WTC11 (cell line): Measurements from ENCODE around the gene TBX10. TPM values are rescaled to one million over a fixed set of nuclear protein-coding genes. Genes with fewer than 3 reads are reported as not detected.

Source experiments
- ATAC-seq: fragments of 200-7000 bp; cut with Tn5 transposase; 2 replicates; pipeline ENCODE4 v1.10.0; 2021; ENCODE audit warnings: mild to moderate bottlenecking, moderate library complexity
- CTCF ChIA-PET: fragments of 300-600 bp; sonication (Branson Sonifier 250); formaldehyde crosslinking; loops from one replicate; lab custom pipeline; 2021; ENCODE audit warnings: antibody characterized with exemption; lab: Charles Lee
- POLR2A ChIA-PET: fragments of 350-600 bp; sonication (Branson Sonifier 250); formaldehyde crosslinking; loops from one replicate; lab custom pipeline; 2021; ENCODE audit warnings: antibody characterized with exemption; lab: Charles Lee
- DNase-seq: peaks from one replicate; pipeline ENCODE4 v3.0.0; 2021; ENCODE audit warnings: low spot score
- H3K27ac Mint-ChIP-seq: 2 replicates; pipeline ENCODE4 v1.8.0; 2021; ENCODE audit warnings: mixed read lengths
- H3K27me3 Mint-ChIP-seq: 2 replicates; pipeline ENCODE4 v1.8.0; 2021; ENCODE audit warnings: low read depth, mild to moderate bottlenecking, moderate library complexity, mixed read lengths
- H3K36me3 Mint-ChIP-seq: 2 replicates; pipeline ENCODE4 v1.8.0; 2021; ENCODE audit warnings: mixed read lengths
- H3K4me1 Mint-ChIP-seq: 2 replicates; pipeline ENCODE4 v1.8.0; 2022; ENCODE audit warnings: mixed read lengths
- H3K4me3 Mint-ChIP-seq: 2 replicates; pipeline ENCODE4 v1.8.0; 2021; ENCODE audit warnings: mild to moderate bottlenecking, moderate library complexity, mixed read lengths
- H3K9me3 Mint-ChIP-seq: 2 replicates; pipeline ENCODE4 v1.8.0; 2021; ENCODE audit warnings: mixed read lengths
- AR ChIP-seq: fragments of 250-450 bp; sonication (Bioruptor Pico); IDR thresholded peaks from 2 replicates; pipeline ENCODE4 v1.9.0; 2021; ENCODE audit warnings: mild to moderate bottlenecking
- CBFB ChIP-seq: sonication (generic); formaldehyde crosslinking; IDR thresholded peaks from 2 replicates; pipeline ENCODE4 v1.8.1; 2022; ENCODE audit warnings: mild to moderate bottlenecking, low read depth, missing genetic modification reagents
- CREM ChIP-seq: sonication (generic); formaldehyde crosslinking; IDR thresholded peaks from 2 replicates; pipeline ENCODE4 v1.8.1; 2022; ENCODE audit warnings: mild to moderate bottlenecking, missing genetic modification reagents, moderate library complexity
- E2F5 ChIP-seq: sonication (generic); formaldehyde crosslinking; IDR thresholded peaks from 2 replicates; pipeline ENCODE4 v1.8.1; 2022; ENCODE audit warnings: mild to moderate bottlenecking, moderate library complexity, missing genetic modification reagents
- ETV6 ChIP-seq: sonication (generic); formaldehyde crosslinking; IDR thresholded peaks from 2 replicates; pipeline ENCODE4 v1.8.1; 2022; ENCODE audit warnings: mild to moderate bottlenecking, missing genetic modification reagents
- GABPB1 ChIP-seq: sonication (generic); formaldehyde crosslinking; IDR thresholded peaks from 2 replicates; pipeline ENCODE4 v1.8.1; 2023; ENCODE audit warnings: mild to moderate bottlenecking, missing genetic modification reagents
- GTF2I ChIP-seq: fragments of 250-450 bp; sonication (Bioruptor Pico); conservative IDR thresholded peaks from 2 replicates; pipeline ENCODE4 v1.4.0; 2021; ENCODE audit warnings: mild to moderate bottlenecking
- HMGXB4 ChIP-seq: sonication (generic); formaldehyde crosslinking; IDR thresholded peaks from 2 replicates; pipeline ENCODE4 v1.8.1; 2023; ENCODE audit warnings: mild to moderate bottlenecking, moderate library complexity, missing genetic modification reagents
- IRF2 ChIP-seq: sonication (generic); formaldehyde crosslinking; IDR thresholded peaks from 2 replicates; pipeline ENCODE4 v1.8.0; 2022; ENCODE audit warnings: low read depth, missing genetic modification reagents, borderline replicate concordance
- MAX ChIP-seq: sonication (generic); formaldehyde crosslinking; IDR thresholded peaks from 2 replicates; pipeline ENCODE4 v1.8.0; 2022; ENCODE audit warnings: mild to moderate bottlenecking, missing genetic modification reagents
- MLX ChIP-seq: sonication (generic); formaldehyde crosslinking; IDR thresholded peaks from 2 replicates; pipeline ENCODE4 v1.8.1; 2023; ENCODE audit warnings: mild to moderate bottlenecking, missing genetic modification reagents, moderate library complexity
- MXD4 ChIP-seq: fragments of 250-450 bp; sonication (Bioruptor Pico); IDR thresholded peaks from 2 replicates; pipeline ENCODE4 v1.8.0; 2021; ENCODE audit warnings: mild to moderate bottlenecking, moderate library complexity, borderline replicate concordance
- NFATC4 ChIP-seq: fragments of 250-450 bp; sonication (Bioruptor Pico); IDR thresholded peaks from 2 replicates; pipeline ENCODE4 v1.9.0; 2021; ENCODE audit warnings: mild to moderate bottlenecking
- NFYB ChIP-seq: sonication (generic); formaldehyde crosslinking; conservative IDR thresholded peaks from 2 replicates; pipeline ENCODE4 v1.8.0; 2022; ENCODE audit warnings: low read depth, missing genetic modification reagents
- PREB ChIP-seq: sonication (generic); formaldehyde crosslinking; IDR thresholded peaks from 2 replicates; pipeline ENCODE4 v1.8.1; 2022; ENCODE audit warnings: mild to moderate bottlenecking, missing genetic modification reagents, moderate library complexity, borderline replicate concordance
- PRRX2 ChIP-seq: fragments of 250-450 bp; sonication (Bioruptor Pico); IDR thresholded peaks from 2 replicates; pipeline ENCODE4 v1.8.0; 2021; ENCODE audit warnings: mild to moderate bottlenecking
- SP1 ChIP-seq: sonication (generic); formaldehyde crosslinking; conservative IDR thresholded peaks from 2 replicates; pipeline ENCODE4 v1.8.1; 2022; ENCODE audit warnings: missing genetic modification reagents
- TCF7 ChIP-seq: sonication (generic); formaldehyde crosslinking; IDR thresholded peaks from 2 replicates; pipeline ENCODE4 v1.8.0; 2022; ENCODE audit warnings: mild to moderate bottlenecking, low read depth, missing genetic modification reagents, moderate library complexity
- TP53 ChIP-seq: sonication (generic); formaldehyde crosslinking; IDR thresholded peaks from 2 replicates; pipeline ENCODE4 v1.8.1; 2023; ENCODE audit warnings: mild to moderate bottlenecking, missing genetic modification reagents
- ZNF396 ChIP-seq: fragments of 250-450 bp; sonication (Bioruptor Pico); IDR thresholded peaks from 2 replicates; pipeline ENCODE4 v1.8.0; 2021; ENCODE audit warnings: mild to moderate bottlenecking, moderate library complexity, borderline replicate concordance
- ZNF512 ChIP-seq: sonication (generic); formaldehyde crosslinking; IDR thresholded peaks from 2 replicates; pipeline ENCODE4 v1.8.1; 2022; ENCODE audit warnings: missing genetic modification reagents, borderline replicate concordance
- total RNA-seq: library from RNA; stranded (reverse); gene quantifications from 3 replicates; pipeline ENCODE4 v1.2.3, GENCODE V29; 2021

Gene TBX10
- total RNA-seq, 1 experiment from 2014 or later: not detected

- 0 out of 2 replicates have a peak, but pooled peaks have one; percentile 40 for TF ChIP-seq MLX (CRISPR knock-in tag)
- TF ChIP-seq SP1 (CRISPR knock-in tag): peak; percentile 92
- TF ChIP-seq PRRX2 (CRISPR knock-in tag): 0 out of 2 replicates have a peak, but pooled peaks have one; percentile 72
- no peak for TF ChIP-seq ZNF512
- TF ChIP-seq E2F5: peak; percentile 68; the same call in 1 of the 2 replicates
- peak; percentile 87; the same call in 1 of the 2 replicates for TF ChIP-seq ETV6 (CRISPR knock-in tag)
- peak; percentile 84 for TF ChIP-seq AR (CRISPR knock-in tag)
Measured at GRCh38 chr11:67630228-67630942, 9.2 kb downstream of the TBX10 start (continued).

GRCh38 chr11:67629386-67630227 is 10.0 kb downstream of the TBX10 start, which contains the start of gene NUDT8:
Gene NUDT8, minus strand, starts transcription at chr11:67629937. Its CDS starts 26 bp downstream, at chr11:67629911.
- Mint-ChIP-seq H3K9me3 (peaks cover 10% of the 10 kb centered on the region; the same call in 1 of the 2 replicates), H3K4me1 (peaks cover 29% of the 10 kb centered on the region), H3K36me3 (peaks cover 25% of the 10 kb centered on the region), H3K4me3 (peak within 1 kb of the TSS; percentile 79), H3K27ac (peak within 1 kb of the TSS; percentile 89), H3K27me3 (no peaks in the 10 kb centered on the region; the same call in 1 of the 2 replicates)
- ATAC-seq: peak; percentile 66
- ChIA-PET POLR2A (interaction anchor here (0.6 to 3.4 kb wide), 9 partner anchors 9 to 276 kb away, joined by 3 to 13 read pairs (median 4); partner anchors contain the start of genes GSTP1 and POLD4), CTCF (interaction anchor here (0.5 to 5.3 kb wide), 47 partner anchors 9 to 538 kb away, joined by 3 to 200 read pairs (median 6); partner anchors contain the start of genes ACY3, ALDH3B2, ANKRD13D and GSTP1)
- peak; percentile 99 for DNase-seq
- peak; percentile 96 for TF ChIP-seq GTF2I (CRISPR knock-in tag)
- TF ChIP-seq MXD4 (CRISPR knock-in tag): no peak
- TF ChIP-seq HMGXB4 (CRISPR knock-in tag): peak; percentile 84; the same call in 1 of the 2 replicates
- peak; percentile 55; the same call in 1 of the 2 replicates for TF ChIP-seq CREM (CRISPR knock-in tag)
- no peak for TF ChIP-seq PREB (CRISPR knock-in tag)
- peak; percentile 31; the same call in 1 of the 2 replicates for TF ChIP-seq NFYB (CRISPR knock-in tag)
- TF ChIP-seq TP53 (CRISPR knock-in tag): peak; percentile 65; the same call in 1 of the 2 replicates
- TF ChIP-seq CBFB (CRISPR knock-in tag): 0 out of 2 replicates have a peak, but pooled peaks have one; percentile 23
- TF ChIP-seq GABPB1 (CRISPR knock-in tag): 0 out of 2 replicates have a peak, but pooled peaks have one; percentile 37
- peak; percentile 82 for TF ChIP-seq MAX (CRISPR knock-in tag)
- TF ChIP-seq TCF7: peak; percentile 81; the same call in 1 of the 2 replicates
- peak; percentile 44; the same call in 1 of the 2 replicates for TF ChIP-seq NFATC4 (CRISPR knock-in tag)
- no peak for TF ChIP-seq ZNF396
- no peak for TF ChIP-seq IRF2 (CRISPR knock-in tag)
